Measurements from ENCODE around the gene FAF1.

DNA sequence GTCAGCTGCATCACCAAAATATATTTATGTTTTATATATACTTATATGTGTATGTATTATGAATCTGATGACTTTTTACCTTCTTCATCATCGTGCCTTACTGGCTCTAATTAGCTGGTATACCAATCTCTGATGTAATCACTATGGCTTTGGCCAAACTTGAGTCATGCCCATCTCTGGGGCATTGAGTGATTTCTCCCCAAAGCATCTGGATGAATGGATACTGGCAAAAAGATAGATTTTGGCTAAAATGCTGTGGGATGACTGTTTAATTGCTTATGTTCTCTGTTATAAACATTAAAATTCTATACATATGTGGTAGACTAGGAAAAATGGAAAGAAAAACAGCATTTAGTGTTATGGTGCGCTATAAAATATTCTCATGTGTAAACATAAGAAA, 29.6 kb upstream of the FAF1 start:
- no peak for TF ChIP-seq CTCF (IDR thresholded peaks at IDR 0.05)
- TF ChIP-seq POLR2AphosphoS5 (IDR thresholded peaks at IDR 0.05): no peak
- no peak for TF ChIP-seq POLR2A (IDR thresholded peaks at IDR 0.05)

Measured in transverse colon (tissue), 4 donors.